HTERT RPE-1 (cell line): ENCODE data around the gene DGKI.

ENCODE experiments used
- in situ Hi-C: fragments of 300-500 bp; cut with MboI; formaldehyde crosslinking; loops from 4 replicates; pipeline ENCODE4 v1.14.3; 2020; ENCODE audit warnings: low sequenced_read_pairs

The DGKI gene

GRCh38 chr7:137846827-137847567, at the start of gene DGKI:
TSS of gene DGKI (minus strand) at chr7:137846974.
- in situ Hi-C loops: no loop called here

DNA sequence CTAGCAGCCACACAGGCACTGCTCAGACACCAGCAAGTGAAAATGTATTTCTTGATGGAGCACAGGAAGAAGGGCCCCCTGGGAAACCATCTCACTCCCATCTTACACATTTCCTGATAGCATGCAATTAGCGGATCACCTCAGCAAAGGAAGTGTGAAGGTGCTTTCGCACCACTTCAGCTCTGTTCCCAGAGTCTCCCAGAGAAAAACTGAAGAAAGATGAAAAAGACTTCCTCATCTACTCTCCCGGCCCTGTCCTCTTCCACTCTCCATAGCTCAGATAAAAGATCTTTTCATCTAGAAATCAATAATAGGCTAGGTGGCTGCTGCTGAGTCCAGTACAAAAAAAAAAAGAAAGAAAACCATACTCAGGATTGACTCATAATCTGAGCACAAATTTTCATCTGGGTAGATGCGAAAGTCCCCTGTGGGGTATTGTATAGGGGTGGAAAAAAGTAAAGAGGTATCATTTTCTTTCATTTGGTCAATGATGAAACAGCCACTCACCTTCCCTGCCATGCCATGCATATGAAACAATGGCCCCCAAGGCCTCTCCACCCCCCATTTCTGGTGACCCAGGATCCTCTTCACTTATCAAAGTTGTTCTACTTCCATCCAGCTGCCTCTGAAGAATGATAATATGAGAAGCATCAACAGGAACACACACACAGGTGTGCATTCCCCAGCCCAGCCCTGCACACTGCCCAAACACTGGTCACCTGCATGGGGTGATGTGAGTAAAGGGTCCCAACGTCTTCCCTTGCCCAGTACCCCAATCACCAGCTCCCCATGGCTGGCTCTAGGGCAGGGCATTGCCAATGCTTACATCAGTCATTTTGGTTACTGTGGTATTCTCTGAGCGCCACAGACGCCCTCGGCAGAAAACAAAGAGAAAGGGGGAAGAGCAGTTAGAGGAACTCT, 48.8 kb upstream of the DGKI start:
- in situ Hi-C loops: no loop called here

DNA sequence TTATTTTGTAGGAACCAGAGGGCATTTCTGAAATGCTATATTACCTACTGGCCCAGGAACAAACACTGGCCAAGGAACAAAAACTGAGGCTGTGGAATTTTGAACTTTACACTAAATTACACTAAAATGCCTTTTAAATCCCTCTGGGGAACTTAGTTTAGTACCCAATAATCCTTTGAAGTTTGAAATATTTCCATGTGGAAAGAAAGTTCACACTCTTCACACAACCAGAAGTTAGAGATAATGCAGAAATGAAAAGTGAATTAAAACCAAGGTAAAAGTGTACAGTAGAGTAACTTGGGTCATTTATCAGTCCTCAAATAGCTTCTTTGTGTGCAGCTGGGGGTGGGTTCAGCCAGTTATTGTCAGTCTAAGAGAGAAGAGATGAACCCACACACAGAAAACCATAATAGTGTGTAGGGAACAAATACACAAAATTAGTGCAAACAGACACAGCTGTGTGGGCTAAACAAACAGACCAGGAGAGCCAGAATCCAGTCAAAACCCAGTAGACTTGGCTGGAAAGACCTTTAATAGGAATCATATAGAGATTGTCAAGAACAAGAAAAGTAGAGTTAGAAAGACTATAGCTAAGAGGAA, 46.5 kb upstream of the DGKI start:
- in situ Hi-C loops: no loop called here

DNA sequence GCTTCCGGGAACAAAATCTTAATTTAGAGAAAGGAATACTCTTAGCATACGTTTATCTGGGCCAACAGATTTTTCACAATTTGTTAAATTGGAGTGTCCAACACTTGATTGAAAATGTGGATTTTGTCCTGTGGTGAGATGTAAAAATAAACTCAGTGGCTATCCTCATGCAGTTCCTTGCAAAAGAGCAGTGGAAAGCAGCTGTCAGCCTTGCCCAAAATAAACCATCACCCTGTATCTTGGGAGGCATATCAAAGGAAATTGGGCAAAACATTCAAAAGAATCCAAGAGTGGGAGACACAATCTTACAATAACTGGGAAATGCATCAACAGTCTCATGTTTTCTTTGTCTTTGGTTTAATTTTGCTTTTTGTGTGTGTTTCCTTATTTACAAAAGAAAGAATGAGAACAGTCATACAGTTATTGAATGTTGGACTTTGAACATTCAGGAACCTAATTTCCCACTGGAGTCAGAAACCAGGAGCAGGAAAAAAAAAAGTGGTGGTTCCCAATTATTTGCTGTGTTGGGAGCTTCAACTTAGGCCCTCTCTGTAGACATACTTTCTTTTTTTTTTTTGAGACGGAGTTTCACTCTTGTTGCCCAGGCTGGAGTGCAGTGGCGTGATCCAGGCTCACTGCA, 44.4 kb upstream of the DGKI start:
- in situ Hi-C loops: no loop called here

- in situ Hi-C loops: no loop called here
These were observed 43.7 kb upstream of the DGKI start for GRCh38 chr7:137890449-137890921.

- in situ Hi-C loops: no loop called here
These were observed 41.5 kb upstream of the DGKI start for GRCh38 chr7:137888241-137888640.

DNA sequence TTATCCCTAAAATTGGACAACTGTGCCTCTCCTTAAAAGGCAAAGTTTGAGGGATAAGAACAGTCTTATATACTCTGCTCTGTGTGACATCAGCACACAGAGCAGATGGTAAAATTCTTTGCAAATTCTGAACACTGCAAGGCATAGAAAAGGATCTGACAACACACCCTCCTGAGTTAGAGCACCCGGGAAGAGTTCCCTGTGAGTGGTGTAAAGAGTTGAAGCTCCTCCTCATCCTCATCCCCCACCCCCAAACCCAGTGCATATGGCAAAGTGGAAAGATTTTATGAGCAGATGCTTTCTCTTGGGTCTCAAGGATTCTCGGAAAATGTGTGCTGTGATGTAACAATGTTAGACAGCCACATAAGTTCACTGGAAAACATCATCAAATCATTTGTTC, 40.0 kb upstream of the DGKI start:
- in situ Hi-C loops: no loop called here

GRCh38 chr7:137886281-137886680, 39.5 kb upstream of the DGKI start:
- in situ Hi-C loops: no loop called here

DNA sequence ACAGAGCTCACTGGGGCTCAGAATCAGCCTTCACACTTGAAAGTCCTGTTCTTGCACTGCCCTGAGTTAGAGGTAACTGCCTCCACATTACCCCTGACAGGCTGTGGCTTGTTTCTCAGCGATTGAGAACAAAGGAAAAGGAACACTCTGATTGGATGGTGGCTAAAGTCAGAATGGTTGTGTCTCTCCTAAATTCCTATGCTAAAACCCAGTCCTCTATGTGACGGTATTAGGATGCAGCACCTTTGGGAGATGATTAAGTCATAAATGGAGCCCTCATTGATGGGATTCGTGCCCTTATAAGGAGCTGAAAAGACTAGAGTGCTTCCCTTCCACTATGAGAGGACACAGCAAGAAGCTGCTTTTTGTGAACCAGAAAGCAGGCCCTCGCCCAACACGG, 38.9 kb upstream of the DGKI start:
- in situ Hi-C loops: no loop called here

DNA sequence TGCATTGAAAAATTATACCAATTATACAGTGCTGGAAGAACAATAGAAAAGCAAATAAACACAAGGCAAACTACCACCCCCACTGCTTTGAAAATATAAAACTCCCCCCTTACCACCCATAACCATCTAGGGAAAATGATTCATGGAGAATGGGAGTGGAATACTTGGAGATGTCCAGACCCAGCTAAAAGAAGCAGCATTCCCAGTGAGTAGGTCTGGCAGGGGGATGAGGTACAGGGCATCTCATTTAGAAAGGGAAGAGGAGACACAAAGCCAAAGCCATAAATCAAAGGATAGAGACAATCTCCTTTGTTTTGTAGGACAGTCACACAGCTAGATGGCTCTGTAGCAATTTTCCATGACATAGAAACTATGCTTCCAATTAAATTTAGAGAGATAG, 36.0 kb upstream of the DGKI start:
- in situ Hi-C loops: no loop called here

- in situ Hi-C loops: no loop called here
These were observed 35.5 kb upstream of the DGKI start for GRCh38 chr7:137882261-137882668.

- in situ Hi-C loops: no loop called here
These were observed 35.0 kb upstream of the DGKI start for GRCh38 chr7:137881607-137882260.

DNA sequence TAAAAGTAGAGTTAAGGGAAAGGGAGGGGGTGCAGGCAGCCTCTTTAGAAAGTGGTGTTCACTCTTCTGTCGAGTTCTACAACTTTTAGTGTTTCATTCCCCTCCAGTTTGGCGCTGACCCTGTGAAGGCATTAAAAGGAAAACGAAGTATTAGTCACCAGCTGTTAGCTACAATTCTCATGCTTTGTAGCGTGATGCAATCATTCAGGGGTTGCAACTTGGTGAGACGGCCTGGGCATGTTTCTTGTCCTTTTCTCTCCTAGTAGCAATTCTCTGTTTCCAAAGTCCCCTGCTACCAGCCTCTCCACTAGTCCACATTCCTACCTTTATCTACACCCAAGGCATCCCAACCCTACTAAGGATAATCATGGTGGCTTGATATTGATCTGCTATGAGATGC, 33.7 kb upstream of the DGKI start:
- in situ Hi-C loops: no loop called here

GRCh38 chr7:137879357-137880158, 32.8 kb upstream of the DGKI start:
- in situ Hi-C loops: no loop called here

DNA sequence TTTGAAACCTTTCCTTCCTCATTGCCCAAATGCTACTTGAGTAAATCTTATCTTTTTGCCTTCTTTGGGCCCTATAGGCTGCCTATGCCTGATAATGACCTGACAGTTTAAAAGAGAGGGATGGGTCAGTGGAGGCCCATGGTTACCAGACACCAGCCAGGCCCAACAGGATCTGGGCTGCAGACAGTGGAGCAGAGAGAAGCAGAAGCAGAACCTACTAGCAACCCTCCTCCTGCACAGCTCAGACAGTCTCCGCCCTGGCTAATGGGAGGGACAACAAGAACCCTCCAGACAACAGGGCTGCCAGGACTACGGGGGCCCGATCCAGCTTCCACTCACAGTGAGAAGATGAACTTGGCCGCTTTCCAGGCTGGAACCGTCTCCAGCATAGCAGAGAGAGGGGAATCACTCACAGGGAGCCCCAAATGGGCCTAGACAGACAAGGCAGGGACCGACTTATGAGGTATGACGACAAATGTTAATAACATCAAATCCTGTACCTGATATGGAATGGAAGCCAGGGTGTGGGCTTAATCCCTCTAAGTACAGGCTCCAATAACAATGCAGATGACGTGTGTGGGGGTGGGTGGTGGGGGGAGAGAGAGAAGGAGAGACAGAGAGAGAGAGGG, 31.7 kb upstream of the DGKI start:
- in situ Hi-C loops: no loop called here

- in situ Hi-C loops: no loop called here
These were observed 30.4 kb upstream of the DGKI start for GRCh38 chr7:137877027-137877675.

DNA sequence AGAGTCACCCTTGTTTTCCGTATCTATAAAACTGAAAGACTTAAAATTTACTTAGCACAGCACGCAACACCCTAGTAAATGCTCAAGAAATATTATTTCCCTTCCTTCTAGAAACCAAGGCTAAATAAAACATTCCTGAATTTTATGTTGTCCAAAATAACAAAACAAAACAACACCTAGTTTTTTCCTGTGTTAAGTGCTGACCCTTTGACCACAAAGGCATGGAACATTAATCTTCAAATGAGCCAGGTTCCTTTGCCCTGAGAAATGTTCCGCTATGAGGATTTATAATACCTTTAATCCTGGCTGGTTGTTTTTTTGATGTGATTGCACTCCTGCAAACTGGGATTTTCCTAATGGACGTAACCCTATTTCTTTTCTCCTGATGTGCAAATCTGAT, 29.0 kb upstream of the DGKI start:
- in situ Hi-C loops: no loop called here

GRCh38 chr7:137873979-137874777, 27.4 kb upstream of the DGKI start:
- in situ Hi-C loops: no loop called here
